ENCODE data around the gene KIF17. TPM values are rescaled to one million over a fixed set of nuclear protein-coding genes. Genes with fewer than 3 reads are reported as not detected.

KIF17 gene
- total RNA-seq, 2 donors from 2014 or later, result 0.68 to 3.2 TPM

GRCh38 chr1:20715406-20715805 lies 2.4 kb downstream of the KIF17 start:
- TF ChIP-seq CTCF (IDR thresholded peaks at IDR 0.05), result no peak
- H3K27ac ChIP-seq, result no peak overlapping the region

GRCh38 chr1:20713440-20713839 lies 4.4 kb downstream of the KIF17 start:
- DNase-seq (ENCODE audit: low spot score), result no peak
- no peak overlapping the region for H3K4me3 ChIP-seq
- no peak overlapping the region for H3K27ac ChIP-seq
- H3K36me3 ChIP-seq, result no peaks in the 10 kb centered on the region
- peaks cover 4% of the 10 kb centered on the region in 2 donors for H3K4me1 ChIP-seq (ENCODE audit: control insufficient read depth in 1 of 2, low read depth in 2 of 2)
- no peak for ATAC-seq (ENCODE audit: insufficient number of reproducible peaks, low FRiP score, low read depth)
- H3K9me3 ChIP-seq, result no peaks in the 10 kb centered on the region
- TF ChIP-seq CTCF (IDR thresholded peaks at IDR 0.05), result no peak
- H3K27me3 ChIP-seq (replicated peaks; ENCODE audit: insufficient read depth), result no peaks in the 10 kb centered on the region

More at GRCh38 chr1:20715406-20715805, 2.4 kb downstream of the KIF17 start:
- no peak overlapping the region for H3K4me3 ChIP-seq
- H3K4me1 ChIP-seq (ENCODE audit: control insufficient read depth in 1 of 2, low read depth in 2 of 2), result peaks cover 4% of the 10 kb centered on the region in 2 donors
- no peaks in the 10 kb centered on the region for H3K36me3 ChIP-seq
- DNase-seq (ENCODE audit: low spot score) (no peak), ATAC-seq (ENCODE audit: insufficient number of reproducible peaks, low FRiP score, low read depth) (no peak)
- no peaks in the 10 kb centered on the region for H3K27me3 ChIP-seq (replicated peaks; ENCODE audit: insufficient read depth)
- no peaks in the 10 kb centered on the region for H3K9me3 ChIP-seq

- H3K9me3 ChIP-seq, result no peaks in the 10 kb centered on the region
- H3K4me1 ChIP-seq (ENCODE audit: control insufficient read depth in 1 of 2, low read depth in 2 of 2), result peaks cover under 1 to 1% of the 10 kb centered on the region in 2 donors
- no peaks in the 10 kb centered on the region for H3K27me3 ChIP-seq (replicated peaks; ENCODE audit: insufficient read depth)
- ATAC-seq (ENCODE audit: insufficient number of reproducible peaks, low FRiP score, low read depth), result no peak
- H3K36me3 ChIP-seq, result no peaks in the 10 kb centered on the region
- TF ChIP-seq CTCF (IDR thresholded peaks at IDR 0.05), result no peak
- DNase-seq (ENCODE audit: low spot score), result no peak
- H3K27ac ChIP-seq, result no peak overlapping the region
- H3K4me3 ChIP-seq, result no peak overlapping the region
Measured at GRCh38 chr1:20712215-20712577, 5.6 kb downstream of the KIF17 start.

- no peaks in the 10 kb centered on the region for H3K9me3 ChIP-seq
- H3K4me3 ChIP-seq, result no peak overlapping the region
- no peak overlapping the region for H3K27ac ChIP-seq
- no peak for TF ChIP-seq CTCF (IDR thresholded peaks at IDR 0.05)
- no peaks in the 10 kb centered on the region for H3K4me1 ChIP-seq (ENCODE audit: control insufficient read depth in 1 of 2, low read depth in 2 of 2)
- no peaks in the 10 kb centered on the region for H3K27me3 ChIP-seq (replicated peaks; ENCODE audit: insufficient read depth)
- ATAC-seq (ENCODE audit: insufficient number of reproducible peaks, low FRiP score, low read depth) (no peak), DNase-seq (ENCODE audit: low spot score) (no peak)
- H3K36me3 ChIP-seq, result no peaks in the 10 kb centered on the region
Measured at GRCh38 chr1:20711285-20712214, 6.3 kb downstream of the KIF17 start.

GRCh38 chr1:20710469-20711284 lies 7.1 kb downstream of the KIF17 start:
- no peak overlapping the region for H3K4me3 ChIP-seq
- DNase-seq (ENCODE audit: low spot score) (no peak), ATAC-seq (ENCODE audit: insufficient number of reproducible peaks, low FRiP score, low read depth) (no peak)
- TF ChIP-seq CTCF (IDR thresholded peaks at IDR 0.05), result no peak
- H3K4me1 ChIP-seq (ENCODE audit: control insufficient read depth in 1 of 2, low read depth in 2 of 2), result no peaks in the 10 kb centered on the region
- H3K9me3 ChIP-seq, result no peaks in the 10 kb centered on the region
- no peak overlapping the region for H3K27ac ChIP-seq
- H3K36me3 ChIP-seq, result no peaks in the 10 kb centered on the region
- H3K27me3 ChIP-seq (replicated peaks; ENCODE audit: insufficient read depth), result no peaks in the 10 kb centered on the region

Data from thoracic aorta (tissue), 2 donors.